Nephron (organoid): ENCODE results near the gene TECR.

Source experiments
- H3K27ac Mint-ChIP-seq, 3 experiments: 2 replicates each; pipeline ENCODE4 v1.8.0; 2020; ENCODE audit warnings: mixed read lengths in 3 of 3, mild to moderate bottlenecking in 2 of 3, moderate library complexity in 1 of 3
- H3K27me3 Mint-ChIP-seq: 2 replicates; pipeline ENCODE4 v1.8.0; 2021; ENCODE audit warnings: low read depth, mild to moderate bottlenecking, moderate library complexity, mixed read lengths
- H3K36me3 Mint-ChIP-seq: 2 replicates; pipeline ENCODE4 v1.8.0; 2020; ENCODE audit warnings: low read depth, mixed read lengths
- H3K4me1 Mint-ChIP-seq: 2 replicates; pipeline ENCODE4 v1.8.0; 2020; ENCODE audit warnings: mixed read lengths
- H3K4me3 Mint-ChIP-seq, 3 experiments: 2 replicates each; pipeline ENCODE4 v1.8.0; 2020; ENCODE audit warnings: mild to moderate bottlenecking in 3 of 3, mixed read lengths in 3 of 3, moderate library complexity in 2 of 3
- H3K9me3 Mint-ChIP-seq: 2 replicates; pipeline ENCODE4 v1.8.0; 2020; ENCODE audit warnings: mixed read lengths
- TF ChIP-seq, protein P1 (sequence below), 3 experiments: fragments of 200-600 bp; sonication (generic); IDR thresholded peaks; one replicate each; pipeline ENCODE4 v1.5.0; 2021; ENCODE audit warnings: antibody characterized with exemption in 3 of 3; ENCODE audit not compliant: unreplicated experiment in 3 of 3

The TECR gene

GRCh38 chr19:14515501-14516047 is 13.8 kb upstream of the TECR start:
- H3K27ac Mint-ChIP-seq: peak overlapping the region; percentile 19 to 82 (median 80)
- H3K27me3 Mint-ChIP-seq: no peaks in the 10 kb centered on the region
- H3K36me3 Mint-ChIP-seq: peaks cover 30% of the 10 kb centered on the region
- peaks cover 46% of the 10 kb centered on the region for H3K4me1 Mint-ChIP-seq
- peak overlapping the region; percentile 88 to 98 (median 95) for H3K4me3 Mint-ChIP-seq
- TF ChIP-seq, protein P1, sequence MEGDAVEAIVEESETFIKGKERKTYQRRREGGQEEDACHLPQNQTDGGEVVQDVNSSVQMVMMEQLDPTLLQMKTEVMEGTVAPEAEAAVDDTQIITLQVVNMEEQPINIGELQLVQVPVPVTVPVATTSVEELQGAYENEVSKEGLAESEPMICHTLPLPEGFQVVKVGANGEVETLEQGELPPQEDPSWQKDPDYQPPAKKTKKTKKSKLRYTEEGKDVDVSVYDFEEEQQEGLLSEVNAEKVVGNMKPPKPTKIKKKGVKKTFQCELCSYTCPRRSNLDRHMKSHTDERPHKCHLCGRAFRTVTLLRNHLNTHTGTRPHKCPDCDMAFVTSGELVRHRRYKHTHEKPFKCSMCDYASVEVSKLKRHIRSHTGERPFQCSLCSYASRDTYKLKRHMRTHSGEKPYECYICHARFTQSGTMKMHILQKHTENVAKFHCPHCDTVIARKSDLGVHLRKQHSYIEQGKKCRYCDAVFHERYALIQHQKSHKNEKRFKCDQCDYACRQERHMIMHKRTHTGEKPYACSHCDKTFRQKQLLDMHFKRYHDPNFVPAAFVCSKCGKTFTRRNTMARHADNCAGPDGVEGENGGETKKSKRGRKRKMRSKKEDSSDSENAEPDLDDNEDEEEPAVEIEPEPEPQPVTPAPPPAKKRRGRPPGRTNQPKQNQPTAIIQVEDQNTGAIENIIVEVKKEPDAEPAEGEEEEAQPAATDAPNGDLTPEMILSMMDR (IDR thresholded peaks at IDR 0.05; ENCODE audit: unreplicated experiment in 3 of 3): no peak
- no peaks in the 10 kb centered on the region for H3K9me3 Mint-ChIP-seq

- TF ChIP-seq, protein P1 (IDR thresholded peaks at IDR 0.05; ENCODE audit: unreplicated experiment in 3 of 3): no peak
- peak overlapping the region; percentile 88 to 98 (median 95) for H3K4me3 Mint-ChIP-seq
- H3K27me3 Mint-ChIP-seq: no peaks in the 10 kb centered on the region
- no peaks in the 10 kb centered on the region for H3K9me3 Mint-ChIP-seq
- peaks cover 30% of the 10 kb centered on the region for H3K36me3 Mint-ChIP-seq
- H3K4me1 Mint-ChIP-seq: peaks cover 42% of the 10 kb centered on the region
- peak overlapping the region; percentile 79 to 82 (median 80) for H3K27ac Mint-ChIP-seq
These were observed 13.3 kb upstream of the TECR start for GRCh38 chr19:14516048-14516534.

GRCh38 chr19:14516746-14517438 is 12.5 kb upstream of the TECR start:
- Mint-ChIP-seq H3K27ac (peak overlapping the region; percentile 79 to 82 (median 80)), H3K27me3 (no peaks in the 10 kb centered on the region), H3K4me1 (peaks cover 42% of the 10 kb centered on the region), H3K4me3 (peak overlapping the region; percentile 88 to 98 (median 95)), H3K9me3 (no peaks in the 10 kb centered on the region), H3K36me3 (peaks cover 30% of the 10 kb centered on the region)
- TF ChIP-seq, protein P1 (IDR thresholded peaks at IDR 0.05; ENCODE audit: unreplicated experiment in 3 of 3): no peak

GRCh38 chr19:14517446-14517839 is 12.0 kb upstream of the TECR start:
- Mint-ChIP-seq H3K27ac (peak overlapping the region; percentile 79 to 82 (median 80)), H3K9me3 (no peaks in the 10 kb centered on the region)

DNA sequence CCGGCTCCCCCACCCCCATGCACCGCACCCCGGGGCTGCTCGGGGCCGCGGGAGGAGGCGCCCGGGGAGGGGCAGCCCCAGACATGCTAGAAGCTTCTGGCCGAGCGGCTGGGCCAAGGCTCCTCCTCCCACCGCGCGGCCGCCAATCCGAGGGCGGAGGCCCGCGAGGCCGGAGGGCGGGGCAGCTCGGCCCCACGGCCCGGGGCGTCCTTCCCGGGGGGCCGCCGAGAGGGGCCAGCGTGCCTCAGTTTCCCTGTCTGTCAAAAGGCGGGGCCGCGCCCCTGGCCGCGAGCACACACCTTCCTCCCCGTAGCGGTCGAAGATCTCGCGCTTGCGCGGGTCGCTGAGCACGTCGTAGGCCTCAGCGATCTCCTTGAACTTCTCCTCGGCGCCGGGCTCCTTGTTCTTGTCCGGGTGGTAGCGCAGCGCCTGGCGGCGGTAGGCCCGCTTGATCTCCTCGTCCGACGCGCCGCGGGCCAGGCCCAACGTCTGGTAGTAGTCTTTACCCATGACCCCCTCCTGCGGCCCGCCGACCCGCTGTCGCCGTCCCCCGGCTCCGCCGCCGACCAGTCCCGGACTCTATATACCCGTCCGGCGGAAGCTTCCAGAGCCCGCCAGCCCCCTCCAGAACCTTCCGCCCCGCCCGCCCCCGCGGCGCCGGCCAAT is 11.4 kb upstream of the TECR start, which contains the start of gene DNAJB1:
Gene DNAJB1, minus strand, starts transcription at position 558 of the 666 bp plus-strand sequence. Its CDS starts 48 bp downstream, at position 510.
- Mint-ChIP-seq H3K4me3 (peak within 1 kb of the TSS; percentile 88 to 98 (median 95)), H3K9me3 (no peaks in the 10 kb centered on the region), H3K27ac (peak within 1 kb of the TSS; percentile 82 to 96 (median 93)), H3K36me3 (peaks cover 30% of the 10 kb centered on the region), H3K4me1 (peaks cover 53% of the 10 kb centered on the region), H3K27me3 (no peaks in the 10 kb centered on the region)
- TF ChIP-seq, protein P1 (IDR thresholded peaks at IDR 0.05; ENCODE audit: unreplicated experiment in 3 of 3): no peak

More at GRCh38 chr19:14517446-14517839, 12.0 kb upstream of the TECR start:
- Mint-ChIP-seq H3K27me3 (no peaks in the 10 kb centered on the region), H3K4me3 (peak overlapping the region; percentile 88 to 98 (median 95)), H3K4me1 (peaks cover 48% of the 10 kb centered on the region), H3K36me3 (peaks cover 30% of the 10 kb centered on the region)
- TF ChIP-seq, protein P1 (IDR thresholded peaks at IDR 0.05; ENCODE audit: unreplicated experiment in 3 of 3): no peak
